HEK293T (cell line): ENCODE measurements around the gene FAM47E.
A peak's percentile ranks its signal among the peaks of the same experiment; 100 is the strongest.

Source experiments
- CTCF ChIA-PET: fragments of 350-600 bp; formaldehyde crosslinking; extraction: SDS; loops from one replicate; lab custom pipeline; 2021; ENCODE audit warnings: antibody characterized with exemption, inconsistent platforms; lab: Yijun Ruan, JAX
- POLR2A ChIA-PET: fragments of 350-600 bp; formaldehyde crosslinking; extraction: SDS; loops from one replicate; lab custom pipeline; 2020; ENCODE audit warnings: antibody characterized with exemption, inconsistent platforms; lab: Yijun Ruan, JAX
- DNase-seq: peaks from one replicate; pipeline ENCODE4 v3.0.0; 2012; ENCODE audit warnings: mixed read lengths; ENCODE audit errors: extremely low spot score
- ARNT ChIP-seq: fragments of 450-650 bp; IDR thresholded peaks from 2 replicates; pipeline ENCODE4 v1.6.1; 2017; ENCODE audit warnings: mild to moderate bottlenecking
- BHLHE40 ChIP-seq: fragments of 450-650 bp; IDR thresholded peaks from 2 replicates; pipeline ENCODE4 v1.6.1; 2016; ENCODE audit warnings: mild to moderate bottlenecking, moderate library complexity, borderline replicate concordance
- CTBP1 ChIP-seq: fragments of 450-650 bp; IDR thresholded peaks from 2 replicates; pipeline ENCODE4 v1.6.1; 2016; ENCODE audit warnings: borderline replicate concordance
- ELF4 ChIP-seq: fragments of 450-650 bp; IDR thresholded peaks from 2 replicates; pipeline ENCODE4 v1.6.1; 2017; ENCODE audit warnings: antibody characterized with exemption
- FOXA1 ChIP-seq: fragments of 450-650 bp; IDR thresholded peaks from 2 replicates; pipeline ENCODE4 v1.6.1; 2016; ENCODE audit warnings: mild to moderate bottlenecking
- FOXK2 ChIP-seq: fragments of 450-650 bp; IDR thresholded peaks from 2 replicates; pipeline ENCODE4 v1.6.1; 2016; ENCODE audit warnings: mild to moderate bottlenecking
- FOXM1 ChIP-seq: fragments of 450-650 bp; IDR thresholded peaks from 2 replicates; pipeline ENCODE4 v1.6.1; 2017; ENCODE audit warnings: mild to moderate bottlenecking, borderline replicate concordance
- HDGF ChIP-seq: fragments of 450-650 bp; IDR thresholded peaks from 2 replicates; pipeline ENCODE4 v1.6.1; 2017; ENCODE audit warnings: antibody characterized with exemption, borderline replicate concordance
- L3MBTL2 ChIP-seq: fragments of 450-650 bp; conservative IDR thresholded peaks from 2 replicates; pipeline ENCODE4 v1.6.1; 2016; ENCODE audit warnings: mild to moderate bottlenecking
- LEF1 ChIP-seq: fragments of 450-650 bp; IDR thresholded peaks from 2 replicates; pipeline ENCODE4 v1.6.1; 2017; ENCODE audit warnings: mild to moderate bottlenecking, borderline replicate concordance
- NFRKB ChIP-seq: fragments of 450-650 bp; IDR thresholded peaks from 2 replicates; pipeline ENCODE4 v1.6.1; 2016; ENCODE audit warnings: mild to moderate bottlenecking, moderate library complexity
- SP1 ChIP-seq: fragments of 450-650 bp; IDR thresholded peaks from 2 replicates; pipeline ENCODE4 v1.6.1; 2017
- SUZ12 ChIP-seq: fragments of 450-650 bp; IDR thresholded peaks from 2 replicates; pipeline ENCODE4 v1.6.1; 2016; ENCODE audit warnings: mild to moderate bottlenecking
- TARDBP ChIP-seq: fragments of 450-650 bp; IDR thresholded peaks from 2 replicates; pipeline ENCODE4 v1.6.1; 2016
- ZNF384 ChIP-seq: fragments of 450-650 bp; IDR thresholded peaks from 2 replicates; pipeline ENCODE4 v1.6.1; 2016
- TF ChIP-seq, protein P1 (sequence below): fragments of 450-650 bp; IDR thresholded peaks from 2 replicates; pipeline ENCODE4 v1.6.1; 2016

Gene FAM47E, protein sequence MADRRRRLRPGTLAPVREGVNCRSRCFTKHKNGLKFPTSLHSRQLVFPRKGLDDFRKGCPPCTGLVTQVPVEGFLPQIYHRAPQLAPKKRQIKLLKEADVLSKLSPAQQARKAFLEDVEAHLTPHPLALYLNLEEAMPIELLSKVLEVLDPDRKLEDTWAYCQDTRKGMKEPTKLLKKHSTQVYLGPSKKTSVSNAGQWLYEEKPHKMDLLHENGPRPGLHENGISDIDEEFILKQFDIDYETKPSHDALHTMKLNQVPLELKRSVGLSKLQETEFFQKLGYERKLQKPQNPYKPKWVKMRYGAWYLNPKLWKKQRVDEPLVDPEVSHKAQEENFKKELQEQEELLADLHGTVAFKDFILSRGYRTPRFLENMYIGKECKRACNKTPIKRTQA

DNA sequence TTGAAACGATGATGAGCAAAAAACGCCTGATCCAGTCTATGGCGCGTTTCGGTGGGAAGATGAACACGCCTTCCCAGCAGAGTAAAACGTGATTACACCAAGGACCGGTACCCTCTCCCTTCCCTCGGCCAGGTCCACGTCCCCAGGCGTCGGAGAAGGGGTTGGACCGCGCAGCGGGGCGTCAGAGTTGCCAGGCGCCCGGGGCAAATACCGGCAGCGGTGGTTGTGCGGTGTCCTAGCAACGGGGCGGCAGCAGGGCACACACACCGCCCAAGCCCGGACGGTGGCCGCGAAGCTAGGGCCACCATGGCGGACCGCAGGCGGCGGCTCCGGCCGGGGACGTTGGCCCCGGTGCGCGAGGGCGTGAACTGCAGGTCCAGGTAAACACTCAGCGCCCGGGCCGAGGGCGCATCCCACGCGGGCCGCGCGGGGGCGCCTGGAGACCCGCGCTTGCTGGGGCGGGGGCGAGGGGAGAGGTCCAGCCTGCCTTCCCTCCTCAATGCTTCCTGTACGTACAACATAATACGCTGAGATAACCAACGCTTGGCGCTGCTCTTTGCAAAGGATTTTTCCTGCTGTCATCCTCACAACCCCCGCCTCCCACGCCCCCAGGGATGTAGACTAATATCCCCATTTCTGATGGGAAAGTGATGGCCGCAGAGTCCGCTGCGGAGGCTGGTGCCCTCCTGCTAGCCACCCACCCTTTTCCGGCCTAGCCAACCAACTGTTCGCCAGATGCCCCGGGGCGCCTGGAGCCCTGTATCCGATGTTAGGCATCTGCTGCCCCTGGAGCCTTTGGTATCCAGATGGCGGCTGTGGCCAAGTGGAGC is at the start of gene FAM47E:
Gene FAM47E, plus strand, starts transcription at position 281 of the 830 bp plus-strand sequence. Its CDS starts 26 bp downstream, at position 307.
- ChIA-PET CTCF (interaction anchor here (0.5 to 0.8 kb wide), 4 partner anchors 16 to 168 kb away, joined by 3 read pairs; partner anchors contain the start of gene STBD1), POLR2A (no interaction called here)
- TF ChIP-seq FOXA1 (no peak), L3MBTL2 (peak; percentile 75)
- DNase-seq: peak; percentile 80

GRCh38 chr4:76203541-76203940 is 48.0 kb upstream of the FAM47E start:
- CTCF ChIA-PET: no interaction called here
- no peak for DNase-seq
- POLR2A ChIA-PET: interaction anchor here (0.7 to 1.0 kb wide), 2 partner anchors 10 to 580 kb away, joined by 3 read pairs; partner anchors contain the start of gene SCARB2
- TF ChIP-seq, protein P1, sequence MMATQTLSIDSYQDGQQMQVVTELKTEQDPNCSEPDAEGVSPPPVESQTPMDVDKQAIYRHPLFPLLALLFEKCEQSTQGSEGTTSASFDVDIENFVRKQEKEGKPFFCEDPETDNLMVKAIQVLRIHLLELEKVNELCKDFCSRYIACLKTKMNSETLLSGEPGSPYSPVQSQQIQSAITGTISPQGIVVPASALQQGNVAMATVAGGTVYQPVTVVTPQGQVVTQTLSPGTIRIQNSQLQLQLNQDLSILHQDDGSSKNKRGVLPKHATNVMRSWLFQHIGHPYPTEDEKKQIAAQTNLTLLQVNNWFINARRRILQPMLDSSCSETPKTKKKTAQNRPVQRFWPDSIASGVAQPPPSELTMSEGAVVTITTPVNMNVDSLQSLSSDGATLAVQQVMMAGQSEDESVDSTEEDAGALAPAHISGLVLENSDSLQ: no peak
- no peak for TF ChIP-seq FOXK2
- no peak for TF ChIP-seq ELF4
- TF ChIP-seq FOXM1: no peak
- no peak for TF ChIP-seq SP1
- no peak for TF ChIP-seq NFRKB
- TF ChIP-seq ZNF384: no peak
- TF ChIP-seq L3MBTL2: no peak
- TF ChIP-seq ARNT: no peak
- no peak for TF ChIP-seq TARDBP
- TF ChIP-seq CTBP1: no peak
- TF ChIP-seq FOXA1: no peak
- TF ChIP-seq LEF1: no peak
- TF ChIP-seq BHLHE40: no peak
- TF ChIP-seq HDGF: no peak
- TF ChIP-seq SUZ12: no peak

DNA sequence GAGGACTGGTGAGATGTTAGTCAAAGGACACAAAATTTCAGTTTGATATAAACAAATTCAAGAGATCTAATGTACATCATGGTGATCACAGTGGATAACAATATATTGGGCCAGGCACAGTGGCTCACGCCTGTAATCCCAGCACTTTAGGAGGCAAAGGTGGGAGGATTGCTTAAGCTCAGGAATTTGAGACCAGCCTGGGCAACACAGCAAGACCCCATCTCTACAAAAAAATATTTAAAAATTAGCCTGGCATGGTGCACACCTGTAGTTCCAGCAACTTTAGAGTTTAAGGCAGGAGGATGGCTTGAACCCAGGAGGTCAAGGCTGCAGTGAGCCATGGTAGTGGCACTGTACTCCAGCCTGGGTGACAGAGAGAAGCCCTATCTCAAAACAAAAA is 46.6 kb upstream of the FAM47E start:
- no peak for DNase-seq
- ChIA-PET POLR2A (no interaction called here), CTCF (no interaction called here)
- no peak for TF ChIP-seq FOXM1
- TF ChIP-seq, protein P1: no peak
- no peak for TF ChIP-seq ELF4
- no peak for TF ChIP-seq TARDBP
- TF ChIP-seq L3MBTL2: no peak
- no peak for TF ChIP-seq BHLHE40
- TF ChIP-seq ZNF384: no peak
- no peak for TF ChIP-seq FOXA1
- TF ChIP-seq FOXK2: no peak
- TF ChIP-seq LEF1: no peak
- TF ChIP-seq NFRKB: no peak
- no peak for TF ChIP-seq SUZ12
- TF ChIP-seq CTBP1: no peak
- no peak for TF ChIP-seq ARNT

DNA sequence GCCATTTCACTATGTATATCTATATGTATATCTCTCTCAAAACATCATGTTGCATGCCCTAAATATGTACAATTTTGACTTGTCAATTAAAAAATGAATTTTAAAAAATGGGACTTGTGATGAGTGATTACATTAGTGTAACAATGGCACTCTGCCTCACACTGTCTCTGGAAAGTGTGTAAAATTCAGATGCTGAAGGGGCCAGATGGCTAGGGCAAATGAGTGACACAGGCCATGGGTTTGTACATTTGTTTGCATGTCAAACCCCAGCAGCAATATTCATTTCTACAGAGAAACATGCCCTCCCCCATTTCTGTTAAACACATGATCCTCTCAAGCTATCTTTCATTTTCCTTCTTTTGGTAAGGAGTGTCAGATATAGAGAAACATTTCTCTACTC is 46.0 kb upstream of the FAM47E start:
- CTCF ChIA-PET: no interaction called here
- POLR2A ChIA-PET: interaction anchor here (1.1 kb wide), 1 partner anchor 9 kb away, joined by 4 read pairs; no protein-coding TSS in a partner anchor
- DNase-seq: no peak
- TF ChIP-seq SP1 (no peak), FOXK2 (no peak), TARDBP (no peak), LEF1 (no peak), NFRKB (no peak)

GRCh38 chr4:76206222-76206942 is 45.1 kb upstream of the FAM47E start:
- TF ChIP-seq, protein P1: peak; percentile 47
- no peak for TF ChIP-seq FOXM1
- no peak for DNase-seq
- POLR2A ChIA-PET: interaction anchor here (1.1 to 1.9 kb wide), 2 partner anchors 9 to 100 kb away, joined by 4 to 5 read pairs; no protein-coding TSS in a partner anchor

GRCh38 chr4:76207549-76207948 is 44.0 kb upstream of the FAM47E start:
- no peak for TF ChIP-seq L3MBTL2
- no peak for TF ChIP-seq NFRKB
- TF ChIP-seq ARNT: no peak
- TF ChIP-seq FOXK2: no peak
- no peak for TF ChIP-seq TARDBP
- TF ChIP-seq ELF4: no peak
- ChIA-PET CTCF (interaction anchor here (0.8 kb wide), 1 partner anchor 28 kb away, joined by 3 read pairs; no protein-coding TSS in a partner anchor), POLR2A (interaction anchor here (1.9 kb wide), 1 partner anchor 98 kb away, joined by 5 read pairs; no protein-coding TSS in a partner anchor)
- no peak for DNase-seq

More at GRCh38 chr4:76206222-76206942, 45.1 kb upstream of the FAM47E start:
- CTCF ChIA-PET: no interaction called here
